Measurements from ENCODE around the gene SUMO4. TPM values are rescaled to one million over a fixed set of nuclear protein-coding genes. Genes with fewer than 3 reads are reported as not detected.
A peak's percentile ranks its signal among the peaks of the same experiment; 100 is the strongest.

SUMO4 gene
- total RNA-seq, 1 donor from 2014 or later: 1.6 TPM

GRCh38 chr6:149403534-149403933, 3.5 kb downstream of the SUMO4 start:
- H3K27ac Mint-ChIP-seq (ENCODE audit: unreplicated experiment): no peak overlapping the region
- Histone ChIP-seq H3K4me3 (ENCODE audit: insufficient read depth, low read depth, low read length) (no peak overlapping the region), H3K4me2 (ENCODE audit: low read length) (no peak overlapping the region), H3K79me2 (ENCODE audit: insufficient read depth, low read length) (no peaks in the 10 kb centered on the region), H2AFZ (ENCODE audit: low read depth, low read length) (no peak overlapping the region), H3K9ac (ENCODE audit: low read length) (no peak overlapping the region), H3K36me3 (ENCODE audit: insufficient read depth, low read length) (peaks cover 43% of the 10 kb centered on the region), H3K27me3 (ENCODE audit: insufficient read depth, low read length) (no peaks in the 10 kb centered on the region), H4K20me1 (ENCODE audit: insufficient read depth, low read length) (peaks cover 3% of the 10 kb centered on the region), H3K27ac (ENCODE audit: low read depth, low read length) (no peak overlapping the region), H3K9me3 (ENCODE audit: insufficient read depth, low read depth, low read length) (no peaks in the 10 kb centered on the region), H3K4me1 (ENCODE audit: insufficient read depth, low read length) (no peaks in the 10 kb centered on the region)
- TF ChIP-seq CTCF (IDR thresholded peaks at IDR 0.05; ENCODE audit: insufficient read depth, low read depth, low read length) (no peak), EZH2 (IDR thresholded peaks at IDR 0.05; ENCODE audit: insufficient read depth, low read length) (no peak)
- H3K4me1 Mint-ChIP-seq (ENCODE audit: low read depth, unreplicated experiment): peaks cover 11% of the 10 kb centered on the region
- DNase-seq (ENCODE audit: low read depth): no peak
- H3K4me3 Mint-ChIP-seq (ENCODE audit: unreplicated experiment): no peak overlapping the region
- no peaks in the 10 kb centered on the region for H3K9me3 Mint-ChIP-seq (ENCODE audit: unreplicated experiment)
- no peaks in the 10 kb centered on the region for H3K27me3 Mint-ChIP-seq (ENCODE audit: low read depth, unreplicated experiment)
- no peak for FAIRE-seq
- H3K36me3 Mint-ChIP-seq (ENCODE audit: low read depth, unreplicated experiment): peaks cover 30% of the 10 kb centered on the region

GRCh38 chr6:149405823-149406765, 6.0 kb downstream of the SUMO4 start:
- Mint-ChIP-seq H3K36me3 (ENCODE audit: low read depth, unreplicated experiment) (peaks cover 23% of the 10 kb centered on the region), H3K9me3 (ENCODE audit: unreplicated experiment) (no peaks in the 10 kb centered on the region), H3K27ac (ENCODE audit: unreplicated experiment) (peak overlapping the region; percentile 65), H3K4me3 (ENCODE audit: unreplicated experiment) (no peak overlapping the region), H3K27me3 (ENCODE audit: low read depth, unreplicated experiment) (no peaks in the 10 kb centered on the region), H3K4me1 (ENCODE audit: low read depth, unreplicated experiment) (peaks cover 11% of the 10 kb centered on the region)
- no peaks in the 10 kb centered on the region for H3K9me3 ChIP-seq (ENCODE audit: insufficient read depth, low read depth, low read length)
- H3K27me3 ChIP-seq (ENCODE audit: insufficient read depth, low read length): no peaks in the 10 kb centered on the region
- FAIRE-seq (no peak), DNase-seq (ENCODE audit: low read depth) (no peak)
- H4K20me1 ChIP-seq (ENCODE audit: insufficient read depth, low read length): peaks cover 3% of the 10 kb centered on the region
- no peak overlapping the region for H3K27ac ChIP-seq (ENCODE audit: low read depth, low read length)
- no peaks in the 10 kb centered on the region for H3K4me1 ChIP-seq (ENCODE audit: insufficient read depth, low read length)
- H3K4me2 ChIP-seq (ENCODE audit: low read length): no peak overlapping the region
- H3K9ac ChIP-seq (ENCODE audit: low read length): no peak overlapping the region
- H3K79me2 ChIP-seq (ENCODE audit: insufficient read depth, low read length): no peaks in the 10 kb centered on the region
- no peak overlapping the region for H2AFZ ChIP-seq (ENCODE audit: low read depth, low read length)
- peaks cover 40% of the 10 kb centered on the region for H3K36me3 ChIP-seq (ENCODE audit: insufficient read depth, low read length)
- TF ChIP-seq EZH2 (IDR thresholded peaks at IDR 0.05; ENCODE audit: insufficient read depth, low read length): no peak
- no peak overlapping the region for H3K4me3 ChIP-seq (ENCODE audit: insufficient read depth, low read depth, low read length)

GRCh38 chr6:149409617-149410016, 9.6 kb downstream of the SUMO4 start:
- no peak for TF ChIP-seq EZH2 (IDR thresholded peaks at IDR 0.05; ENCODE audit: insufficient read depth, low read length)
- TF ChIP-seq CTCF (IDR thresholded peaks at IDR 0.05; ENCODE audit: insufficient read depth, low read depth, low read length): no peak
- H3K36me3 ChIP-seq (ENCODE audit: insufficient read depth, low read length): peaks cover 31% of the 10 kb centered on the region
- DNase-seq (ENCODE audit: low read depth) (no peak), FAIRE-seq (no peak)
- H4K20me1 ChIP-seq (ENCODE audit: insufficient read depth, low read length): no peaks in the 10 kb centered on the region
- H3K4me1 ChIP-seq (ENCODE audit: insufficient read depth, low read length): no peaks in the 10 kb centered on the region
- H3K27me3 ChIP-seq (ENCODE audit: insufficient read depth, low read length): no peaks in the 10 kb centered on the region
- no peaks in the 10 kb centered on the region for H3K9me3 ChIP-seq (ENCODE audit: insufficient read depth, low read depth, low read length)
- H2AFZ ChIP-seq (ENCODE audit: low read depth, low read length): no peak overlapping the region
- H3K4me3 Mint-ChIP-seq (ENCODE audit: unreplicated experiment): no peak overlapping the region
- H3K9me3 Mint-ChIP-seq (ENCODE audit: unreplicated experiment): no peaks in the 10 kb centered on the region
- H3K4me1 Mint-ChIP-seq (ENCODE audit: low read depth, unreplicated experiment): peaks cover 9% of the 10 kb centered on the region
- H3K36me3 Mint-ChIP-seq (ENCODE audit: low read depth, unreplicated experiment): peaks cover 10% of the 10 kb centered on the region
- no peak overlapping the region for H3K4me3 ChIP-seq (ENCODE audit: insufficient read depth, low read depth, low read length)
- H3K27ac ChIP-seq (ENCODE audit: low read depth, low read length): no peak overlapping the region
- no peak overlapping the region for H3K9ac ChIP-seq (ENCODE audit: low read length)
- H3K27me3 Mint-ChIP-seq (ENCODE audit: low read depth, unreplicated experiment): no peaks in the 10 kb centered on the region
- no peaks in the 10 kb centered on the region for H3K79me2 ChIP-seq (ENCODE audit: insufficient read depth, low read length)
- H3K4me2 ChIP-seq (ENCODE audit: low read length): no peak overlapping the region
- no peak overlapping the region for H3K27ac Mint-ChIP-seq (ENCODE audit: unreplicated experiment)

Data from astrocyte (in vitro differentiated cells and primary cell).